ENCODE data around the gene PPP1R17.

The PPP1R17 gene

DNA sequence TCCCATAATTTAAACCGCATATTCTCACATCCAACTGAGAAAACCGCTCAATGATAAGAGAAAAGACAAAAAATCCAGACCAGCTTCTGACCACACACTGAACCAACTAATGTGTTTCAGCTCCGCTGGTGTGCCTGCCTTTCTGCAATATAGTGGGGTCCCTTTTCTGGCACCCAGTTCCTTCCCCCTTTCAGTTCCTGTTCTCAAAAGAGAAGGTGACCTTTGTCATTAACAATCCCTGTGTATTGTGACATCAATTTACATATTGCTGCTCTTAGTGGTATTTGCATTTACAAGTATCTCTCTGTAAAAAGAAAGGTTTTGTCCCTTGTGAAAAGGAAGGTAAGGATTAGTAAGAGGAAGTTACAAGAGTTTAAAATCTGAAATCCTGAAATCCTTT is 1.4 kb downstream of the PPP1R17 start:
- Histone ChIP-seq H3K9me2 (replicated peaks; ENCODE audit: low read depth, low read length) (no peaks in the 10 kb centered on the region), H3K4me2 (ENCODE audit: low read depth, low read length, poor library complexity, severe bottlenecking) (no peak overlapping the region), H3F3A (ENCODE audit: low read depth) (no peaks in the 10 kb centered on the region), H3K79me2 (ENCODE audit: insufficient read depth, low read length) (no peaks in the 10 kb centered on the region), H4K20me1 (ENCODE audit: insufficient read depth, low read length, poor library complexity, severe bottlenecking) (no peaks in the 10 kb centered on the region), H3K4me1 (ENCODE audit: insufficient read depth, low read length, poor library complexity, severe bottlenecking) (no peaks in the 10 kb centered on the region), H2AFZ (ENCODE audit: low read length) (no peak overlapping the region), H3K27me3 (ENCODE audit: insufficient read depth, low read length, poor library complexity, severe bottlenecking) (no peaks in the 10 kb centered on the region), H3K36me3 (ENCODE audit: insufficient read depth, low read length) (no peaks in the 10 kb centered on the region), H3K9ac (ENCODE audit: low read depth, low read length, poor library complexity, severe bottlenecking) (no peak overlapping the region), H3K9me3 (ENCODE audit: insufficient read depth, low read depth, low read length) (no peaks in the 10 kb centered on the region), H3K4me3 (ENCODE audit: low read length, poor library complexity, severe bottlenecking) (no peak overlapping the region)
- no peak for TF ChIP-seq EZH2phosphoT487 (IDR thresholded peaks at IDR 0.05; ENCODE audit: borderline replicate concordance)
- TF ChIP-seq, protein P1, sequence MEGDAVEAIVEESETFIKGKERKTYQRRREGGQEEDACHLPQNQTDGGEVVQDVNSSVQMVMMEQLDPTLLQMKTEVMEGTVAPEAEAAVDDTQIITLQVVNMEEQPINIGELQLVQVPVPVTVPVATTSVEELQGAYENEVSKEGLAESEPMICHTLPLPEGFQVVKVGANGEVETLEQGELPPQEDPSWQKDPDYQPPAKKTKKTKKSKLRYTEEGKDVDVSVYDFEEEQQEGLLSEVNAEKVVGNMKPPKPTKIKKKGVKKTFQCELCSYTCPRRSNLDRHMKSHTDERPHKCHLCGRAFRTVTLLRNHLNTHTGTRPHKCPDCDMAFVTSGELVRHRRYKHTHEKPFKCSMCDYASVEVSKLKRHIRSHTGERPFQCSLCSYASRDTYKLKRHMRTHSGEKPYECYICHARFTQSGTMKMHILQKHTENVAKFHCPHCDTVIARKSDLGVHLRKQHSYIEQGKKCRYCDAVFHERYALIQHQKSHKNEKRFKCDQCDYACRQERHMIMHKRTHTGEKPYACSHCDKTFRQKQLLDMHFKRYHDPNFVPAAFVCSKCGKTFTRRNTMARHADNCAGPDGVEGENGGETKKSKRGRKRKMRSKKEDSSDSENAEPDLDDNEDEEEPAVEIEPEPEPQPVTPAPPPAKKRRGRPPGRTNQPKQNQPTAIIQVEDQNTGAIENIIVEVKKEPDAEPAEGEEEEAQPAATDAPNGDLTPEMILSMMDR (conservative IDR thresholded peaks at IDR 0.05; ENCODE audit: low read length): no peak

DNA sequence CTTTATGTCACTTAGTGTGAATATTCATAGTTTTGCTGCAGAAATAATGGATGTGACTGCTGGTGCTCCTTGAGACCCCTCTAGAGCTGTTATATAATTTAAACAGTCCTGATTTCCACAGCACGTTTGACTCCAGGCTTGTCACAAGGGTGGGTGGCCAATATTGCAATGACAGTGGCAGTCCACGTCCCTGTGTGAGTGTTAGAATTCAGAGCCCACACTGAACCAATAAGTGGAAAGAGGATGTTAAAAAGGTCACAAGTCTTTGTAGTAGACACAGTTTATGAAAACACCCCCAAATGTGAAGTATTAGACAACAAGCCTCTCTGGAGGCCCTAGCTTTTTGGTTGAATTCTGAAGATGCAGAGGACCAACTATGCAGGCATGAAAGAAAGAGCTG is 2.0 kb downstream of the PPP1R17 start:
- Histone ChIP-seq H3K4me2 (ENCODE audit: low read depth, low read length, poor library complexity, severe bottlenecking) (no peak overlapping the region), H3K4me1 (ENCODE audit: insufficient read depth, low read length, poor library complexity, severe bottlenecking) (no peaks in the 10 kb centered on the region), H3K9me3 (ENCODE audit: insufficient read depth, low read depth, low read length) (no peaks in the 10 kb centered on the region), H3K36me3 (ENCODE audit: insufficient read depth, low read length) (no peaks in the 10 kb centered on the region), H3K9ac (ENCODE audit: low read depth, low read length, poor library complexity, severe bottlenecking) (no peak overlapping the region), H2AFZ (ENCODE audit: low read length) (no peak overlapping the region), H3K9me2 (replicated peaks; ENCODE audit: low read depth, low read length) (no peaks in the 10 kb centered on the region), H3K4me3 (ENCODE audit: low read length, poor library complexity, severe bottlenecking) (no peak overlapping the region), H3K27me3 (ENCODE audit: insufficient read depth, low read length, poor library complexity, severe bottlenecking) (no peaks in the 10 kb centered on the region), H4K20me1 (ENCODE audit: insufficient read depth, low read length, poor library complexity, severe bottlenecking) (no peaks in the 10 kb centered on the region), H3F3A (ENCODE audit: low read depth) (no peaks in the 10 kb centered on the region), H3K79me2 (ENCODE audit: insufficient read depth, low read length) (no peaks in the 10 kb centered on the region)
- TF ChIP-seq, protein P1 (conservative IDR thresholded peaks at IDR 0.05; ENCODE audit: low read length): no peak
- TF ChIP-seq EZH2phosphoT487 (IDR thresholded peaks at IDR 0.05; ENCODE audit: borderline replicate concordance): no peak

DNA sequence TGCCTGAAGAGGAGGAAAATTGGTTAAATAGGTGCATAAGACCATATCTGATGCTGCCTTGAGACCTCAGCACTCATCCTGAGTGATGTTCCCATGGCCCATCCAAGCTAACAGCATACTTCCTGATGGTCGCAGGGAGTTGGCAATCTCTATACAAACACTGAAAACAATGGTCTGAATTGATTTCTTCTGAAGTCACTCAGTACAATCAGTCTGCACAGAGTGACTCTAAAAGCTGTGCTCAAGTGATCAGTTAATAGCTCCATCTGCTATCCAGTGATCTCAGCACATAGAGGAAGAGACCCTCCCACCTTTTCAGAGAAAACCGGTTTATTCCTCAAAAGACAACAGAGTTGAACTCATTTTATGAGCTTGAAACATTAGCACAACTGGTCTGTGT is 3.9 kb downstream of the PPP1R17 start:
- Histone ChIP-seq H3K4me2 (ENCODE audit: low read depth, low read length, poor library complexity, severe bottlenecking) (no peak overlapping the region), H3K9ac (ENCODE audit: low read depth, low read length, poor library complexity, severe bottlenecking) (no peak overlapping the region), H3K27me3 (ENCODE audit: insufficient read depth, low read length, poor library complexity, severe bottlenecking) (no peaks in the 10 kb centered on the region), H4K20me1 (ENCODE audit: insufficient read depth, low read length, poor library complexity, severe bottlenecking) (no peaks in the 10 kb centered on the region), H3K4me3 (ENCODE audit: low read length, poor library complexity, severe bottlenecking) (no peak overlapping the region), H3K9me3 (ENCODE audit: insufficient read depth, low read depth, low read length) (no peaks in the 10 kb centered on the region), H3F3A (ENCODE audit: low read depth) (no peaks in the 10 kb centered on the region), H3K79me2 (ENCODE audit: insufficient read depth, low read length) (no peaks in the 10 kb centered on the region), H3K9me2 (replicated peaks; ENCODE audit: low read depth, low read length) (no peaks in the 10 kb centered on the region), H2AFZ (ENCODE audit: low read length) (no peak overlapping the region), H3K4me1 (ENCODE audit: insufficient read depth, low read length, poor library complexity, severe bottlenecking) (no peaks in the 10 kb centered on the region), H3K36me3 (ENCODE audit: insufficient read depth, low read length) (no peaks in the 10 kb centered on the region)
- TF ChIP-seq, protein P1 (conservative IDR thresholded peaks at IDR 0.05; ENCODE audit: low read length): no peak
- TF ChIP-seq EZH2phosphoT487 (IDR thresholded peaks at IDR 0.05; ENCODE audit: borderline replicate concordance): no peak

All from Loucy (cell line).